Stimulated activated CD4-positive, alpha-beta T cell treated with anti-CD3 and anti-CD28 coated beads, Interleukin-12 subunit alpha, Interleukin-12 subunit beta, amount 100 ng/mL, for 4 hours (primary cell): ENCODE data around the gene C2orf76.
"Not testable (repeated sequence)": the region's sequence is repeated elsewhere in the genome, so short reads cannot be mapped to it uniquely, and the experiment has no call there.

Experiments
- DNase-seq: peaks from one replicate; pipeline ENCODE4 v3.0.0-alpha.2; 2020

Gene C2orf76

DNA sequence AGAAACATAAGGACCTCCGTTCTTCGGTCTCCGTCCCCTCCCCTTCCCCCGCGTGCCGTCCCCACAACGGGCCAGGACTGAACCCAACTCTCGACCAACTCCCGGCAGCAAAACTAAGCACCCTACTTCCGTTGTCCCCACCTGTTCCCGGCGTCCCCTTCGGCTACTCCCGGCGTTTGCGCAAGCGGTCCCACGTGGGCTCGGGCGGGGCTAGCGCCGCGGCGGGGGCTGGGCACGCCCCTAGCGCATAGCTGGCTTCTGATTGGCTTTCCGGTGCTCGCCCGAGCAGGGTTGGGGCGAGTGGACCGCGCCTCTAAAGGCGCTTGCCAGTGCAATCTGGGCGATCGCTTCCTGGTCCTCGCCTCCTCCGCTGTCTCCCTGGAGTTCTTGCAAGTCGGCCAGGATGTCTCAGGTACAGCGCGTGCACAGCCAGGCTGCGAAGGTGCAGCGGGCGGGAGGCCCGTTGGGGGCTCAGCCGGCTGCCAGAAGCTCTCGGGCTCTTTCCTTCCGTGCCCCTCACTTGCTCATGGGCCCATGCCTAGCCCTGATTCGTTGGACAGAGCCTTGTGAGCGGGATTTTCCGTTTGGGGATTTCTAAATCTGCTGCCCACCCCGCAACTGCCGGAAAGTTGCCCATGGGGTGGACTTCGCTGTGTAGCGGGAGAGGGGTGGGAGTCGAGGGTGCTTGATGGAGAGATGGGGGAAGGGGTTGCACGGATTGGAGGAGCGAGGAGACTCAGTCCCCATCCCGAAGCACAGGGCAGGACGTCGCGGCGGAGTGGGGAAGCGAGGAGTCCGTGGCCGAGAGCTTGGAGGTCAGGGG, at the start of gene C2orf76, which contains the start of gene DBI:
Gene C2orf76, minus strand, starts transcription at position 186 of the 823 bp plus-strand sequence. CDS start 26,875 bp downstream, outside the sequence.
Gene DBI, plus strand, starts transcription at position 329 of the 823 bp plus-strand sequence. Its CDS starts 75 bp downstream, at position 404.
- peak; percentile 90 for DNase-seq

DNA sequence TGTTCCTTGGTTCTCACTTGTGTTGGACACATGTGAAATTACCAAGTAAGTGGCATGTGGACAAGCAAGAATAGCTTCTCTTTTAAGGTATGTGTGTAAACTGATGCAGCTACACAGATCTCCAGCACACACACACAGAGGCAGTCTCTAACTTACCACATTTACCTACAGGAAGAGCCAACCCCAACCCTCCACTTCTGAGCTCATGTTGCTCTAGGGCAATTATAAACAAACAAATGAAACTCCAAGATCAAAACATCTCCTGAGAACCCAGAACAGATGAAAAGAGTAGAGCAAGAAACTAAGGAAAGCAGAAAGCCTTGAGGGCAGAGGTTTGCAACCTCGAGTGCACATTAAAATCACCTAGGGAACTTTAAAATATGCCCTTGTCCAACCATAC, 49.0 kb upstream of the C2orf76 start:
- no peak for DNase-seq

DNA sequence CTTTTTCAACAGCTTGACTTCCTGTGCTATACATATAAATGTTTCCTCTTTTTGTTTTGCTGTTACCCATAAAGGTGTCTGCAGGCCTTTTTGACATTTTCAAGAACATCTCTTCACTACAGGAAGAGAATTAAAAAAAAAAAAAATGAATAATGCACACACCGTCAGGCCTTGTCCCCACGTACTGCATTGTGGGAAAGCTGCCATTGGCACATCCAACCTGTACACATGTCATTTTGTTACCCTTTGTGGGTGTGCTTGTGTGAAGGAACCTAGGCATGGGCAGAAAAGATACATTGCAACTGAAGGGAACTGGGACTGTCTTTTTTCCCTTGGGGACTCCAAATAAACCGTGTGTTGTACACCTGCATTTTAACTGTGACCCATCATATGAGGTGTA, 48.3 kb upstream of the C2orf76 start:
- DNase-seq, result no peak

DNA sequence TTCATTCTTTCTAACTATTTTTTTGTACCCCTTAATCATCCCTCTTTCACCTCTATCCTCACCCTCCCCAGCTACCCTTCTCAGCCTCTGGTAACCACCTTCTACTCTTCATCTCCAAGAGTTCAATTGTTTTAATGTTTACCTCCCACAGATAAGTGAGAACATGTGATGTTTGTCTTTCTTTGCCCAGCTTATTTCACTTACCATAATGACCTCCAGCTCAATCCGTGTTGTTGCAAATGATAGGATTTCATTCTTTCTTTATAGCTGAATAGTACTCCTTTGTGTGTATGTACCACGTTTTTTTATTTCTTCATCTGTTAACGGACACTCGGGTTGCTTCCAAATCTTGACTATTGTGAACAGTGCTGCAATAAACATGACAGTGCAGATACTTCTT, 42.9 kb upstream of the C2orf76 start:
- no peak for DNase-seq

DNA sequence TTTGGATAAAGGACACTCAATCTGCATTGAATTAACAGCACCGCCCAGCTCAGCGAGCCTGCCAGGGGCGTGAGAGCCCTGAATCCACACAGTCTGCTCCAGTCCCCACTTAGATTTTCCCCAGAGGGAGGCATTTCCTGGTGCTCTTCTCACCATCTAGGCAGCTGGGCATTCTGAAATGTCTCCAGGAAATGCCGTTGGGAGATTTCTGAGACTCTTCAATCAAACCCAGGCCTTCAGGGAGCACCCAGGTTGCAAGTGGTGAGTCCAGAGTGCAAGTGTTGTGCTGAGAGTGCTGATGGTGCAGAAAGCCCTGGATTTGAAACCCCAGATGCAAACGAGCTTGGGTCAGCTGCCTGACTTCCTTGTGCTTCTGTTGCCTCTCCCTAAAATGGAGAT, 41.6 kb upstream of the C2orf76 start:
- no peak for DNase-seq

DNA sequence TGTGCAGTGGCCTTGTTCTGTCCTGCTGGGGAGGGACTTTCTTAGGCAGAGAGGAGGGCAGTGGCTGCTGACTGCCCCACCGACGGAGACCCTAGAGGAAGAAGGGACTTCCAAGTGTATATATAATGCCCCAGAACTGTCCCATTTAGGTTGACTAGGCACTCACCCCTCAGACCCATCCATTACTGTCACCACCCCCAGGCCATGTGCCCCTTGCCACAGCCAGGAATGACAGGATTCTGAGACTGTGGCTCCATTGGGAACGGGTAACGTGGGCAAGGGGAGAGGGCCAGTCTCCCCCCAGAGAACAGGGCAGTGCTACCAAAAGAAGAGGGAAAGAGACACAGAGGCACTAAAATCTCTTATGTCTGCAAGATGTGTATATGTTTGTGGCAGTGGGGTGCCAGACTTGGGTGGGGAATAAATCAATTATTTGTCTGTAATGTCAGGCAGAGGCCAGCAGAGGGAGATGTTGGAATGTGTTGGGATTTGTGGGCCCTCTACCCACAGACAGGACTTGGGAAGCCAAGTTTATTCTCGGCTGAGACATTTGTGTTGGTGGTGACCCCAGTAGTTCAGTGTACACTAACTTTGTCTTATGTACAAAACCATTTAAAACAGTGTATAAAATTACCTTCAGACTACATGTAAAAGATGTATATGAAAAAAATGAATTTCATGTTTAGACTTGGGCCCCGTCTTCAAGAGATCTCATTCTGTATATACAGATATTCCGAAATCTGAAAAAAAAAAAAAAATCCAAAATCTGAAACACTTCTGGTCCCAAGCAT, 41.0 kb upstream of the C2orf76 start:
- DNase-seq, result no peak

DNA sequence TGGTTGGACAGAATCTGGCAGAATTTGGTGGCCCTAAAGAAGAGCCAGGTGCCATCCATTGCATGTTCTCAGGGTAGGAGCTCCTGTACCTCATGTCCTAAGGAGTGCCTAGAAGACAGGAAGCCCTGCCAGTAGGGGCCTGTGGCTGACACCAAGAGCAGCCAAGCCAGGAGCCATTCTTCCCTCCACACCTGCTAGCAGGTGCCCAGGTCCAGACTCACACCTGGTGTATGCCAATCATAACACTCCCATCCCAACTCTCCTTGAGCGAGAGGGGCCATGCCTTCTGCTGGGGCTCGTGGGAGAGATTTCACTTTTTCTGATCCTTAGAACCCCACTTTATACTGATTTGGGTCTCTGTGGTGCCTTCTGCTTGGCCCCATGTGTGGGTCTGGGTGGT, 38.5 kb upstream of the C2orf76 start:
- no peak for DNase-seq

DNA sequence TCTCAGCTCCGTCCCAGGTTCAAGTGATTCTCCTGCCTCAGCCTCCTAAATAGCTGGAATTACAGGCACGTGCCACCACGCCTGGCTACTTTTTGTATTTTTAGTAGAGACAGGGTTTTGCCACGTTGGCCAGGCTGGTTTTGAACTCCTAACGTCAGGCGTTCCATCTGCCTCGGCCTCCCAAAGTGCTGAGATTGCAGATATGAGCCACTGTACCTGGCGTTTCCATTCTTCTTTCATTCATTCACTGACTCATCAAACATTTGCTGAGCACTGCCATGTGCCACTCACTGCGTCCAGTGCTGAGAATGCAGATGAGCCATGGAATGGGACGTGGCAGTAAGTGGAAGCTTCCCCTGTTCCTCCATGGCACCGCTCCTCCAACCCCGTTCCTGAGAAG, 37.0 kb upstream of the C2orf76 start:
- not testable (repeated sequence) for DNase-seq

DNA sequence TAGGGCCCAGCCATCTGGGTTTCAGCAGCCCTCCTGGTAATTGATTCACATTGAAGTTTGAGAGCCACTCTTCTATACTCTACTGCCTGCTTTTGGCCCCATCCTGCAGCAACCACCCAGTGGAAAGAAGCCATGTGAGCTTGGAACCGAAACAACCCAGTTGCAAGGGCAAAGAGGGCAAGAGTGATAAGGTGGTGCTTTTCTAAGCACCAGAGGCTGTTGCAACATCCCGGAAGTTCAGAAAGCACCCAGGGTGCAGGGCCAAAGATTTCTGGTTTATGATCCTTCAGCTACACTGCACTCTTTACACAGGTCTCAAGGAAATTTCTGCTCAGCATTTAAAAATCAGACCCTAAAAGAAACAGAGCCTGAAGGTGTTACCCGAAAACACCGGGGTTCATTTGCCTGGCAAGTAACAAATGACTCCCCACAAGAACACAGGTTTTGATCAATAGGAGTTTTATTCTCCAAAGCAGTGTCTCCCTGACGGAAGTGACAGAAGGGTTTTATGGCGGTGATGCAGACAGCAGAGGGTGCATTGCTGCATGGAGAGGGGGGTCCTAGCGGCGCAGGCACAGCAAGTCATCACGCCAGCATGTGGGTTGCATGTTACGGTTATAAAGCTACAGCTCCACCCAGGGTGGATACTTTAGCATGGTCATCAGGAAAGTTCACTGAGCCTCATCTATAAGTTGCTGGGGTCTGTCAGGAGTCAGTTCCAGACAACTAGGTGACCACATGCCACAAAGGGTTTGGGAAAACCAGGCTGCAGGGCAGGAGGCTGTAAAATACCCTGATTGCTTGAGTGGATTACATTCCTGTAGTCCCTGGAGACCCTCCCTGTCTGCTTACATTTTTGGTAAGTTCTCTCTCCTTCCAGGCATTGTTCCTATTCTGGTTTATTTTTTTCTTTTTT, 36.3 kb upstream of the C2orf76 start:
- DNase-seq, result no peak

DNA sequence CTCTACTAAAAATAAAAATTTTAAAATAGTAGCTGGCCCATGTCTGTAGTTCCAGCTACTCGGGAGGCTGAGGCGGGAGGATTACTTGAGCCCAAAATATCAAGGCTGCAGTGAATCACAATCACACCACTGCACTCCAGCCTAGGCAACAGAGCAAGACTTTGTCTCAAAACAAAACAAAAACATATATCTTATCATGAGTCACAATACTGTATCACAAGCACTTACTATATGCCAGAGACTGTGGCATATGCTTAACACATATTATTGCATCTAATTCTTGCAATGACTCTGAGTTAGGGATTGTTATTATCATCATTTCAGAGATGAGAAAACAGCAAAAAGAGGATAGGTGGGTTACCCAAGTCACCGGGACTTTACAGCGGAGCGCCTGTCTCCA, 35.5 kb upstream of the C2orf76 start:
- DNase-seq, result no peak

DNA sequence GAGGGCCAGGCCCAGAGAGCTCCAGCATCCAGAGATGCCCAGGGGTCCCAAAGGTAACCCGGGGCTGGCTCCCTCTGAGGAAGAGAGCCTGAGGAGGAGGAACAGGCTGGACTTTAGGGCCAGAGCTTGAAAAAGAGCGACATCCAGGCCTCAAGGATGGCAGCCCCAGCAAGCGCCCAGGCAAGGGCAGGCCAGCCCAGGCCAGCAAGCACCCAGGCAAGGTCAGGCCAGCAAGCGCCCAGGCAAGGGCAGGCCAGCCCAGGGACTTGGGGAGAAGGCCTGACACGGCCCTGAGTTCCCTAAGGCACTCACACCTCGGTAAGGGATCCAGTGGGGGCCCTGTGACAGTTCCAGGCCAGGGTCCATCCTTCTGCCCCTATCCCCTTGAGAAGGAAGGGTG, 30.6 kb upstream of the C2orf76 start:
- DNase-seq, result no peak

DNA sequence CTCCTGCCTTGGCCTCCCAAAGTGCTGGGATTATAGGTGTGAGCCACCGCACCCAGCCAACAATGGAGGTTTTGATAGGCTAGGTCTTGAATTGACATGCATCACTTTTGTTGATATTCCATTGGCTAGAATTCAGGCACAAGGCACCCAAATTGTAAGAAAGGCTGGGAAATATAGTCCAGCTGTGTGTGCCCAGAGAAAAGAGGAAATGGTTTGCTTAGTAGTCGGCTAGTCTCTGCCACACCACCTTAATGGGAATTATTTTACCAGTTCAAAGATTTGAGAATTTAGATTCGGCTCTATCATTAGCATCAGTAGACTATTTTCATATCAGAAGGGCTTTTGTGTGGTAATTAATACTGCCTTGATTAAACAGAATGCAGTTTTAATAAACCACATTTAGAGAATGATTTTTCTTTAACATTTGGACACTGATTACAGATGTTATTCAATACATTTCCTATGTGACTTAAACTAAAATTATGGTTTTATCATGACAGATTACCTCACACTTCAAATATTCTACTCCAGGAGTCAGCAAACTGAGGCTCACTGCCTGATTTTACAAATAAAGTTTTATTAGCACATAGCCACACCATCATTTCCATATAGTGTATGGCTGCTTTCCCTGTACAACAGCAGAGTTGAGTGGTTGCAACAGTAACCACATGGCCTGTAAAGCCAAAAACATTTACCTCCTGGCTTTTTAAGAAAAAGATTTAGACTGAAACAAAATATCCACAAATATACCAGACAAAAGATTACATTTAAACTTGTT, 27.5 kb upstream of the C2orf76 start:
- no peak for DNase-seq

DNA sequence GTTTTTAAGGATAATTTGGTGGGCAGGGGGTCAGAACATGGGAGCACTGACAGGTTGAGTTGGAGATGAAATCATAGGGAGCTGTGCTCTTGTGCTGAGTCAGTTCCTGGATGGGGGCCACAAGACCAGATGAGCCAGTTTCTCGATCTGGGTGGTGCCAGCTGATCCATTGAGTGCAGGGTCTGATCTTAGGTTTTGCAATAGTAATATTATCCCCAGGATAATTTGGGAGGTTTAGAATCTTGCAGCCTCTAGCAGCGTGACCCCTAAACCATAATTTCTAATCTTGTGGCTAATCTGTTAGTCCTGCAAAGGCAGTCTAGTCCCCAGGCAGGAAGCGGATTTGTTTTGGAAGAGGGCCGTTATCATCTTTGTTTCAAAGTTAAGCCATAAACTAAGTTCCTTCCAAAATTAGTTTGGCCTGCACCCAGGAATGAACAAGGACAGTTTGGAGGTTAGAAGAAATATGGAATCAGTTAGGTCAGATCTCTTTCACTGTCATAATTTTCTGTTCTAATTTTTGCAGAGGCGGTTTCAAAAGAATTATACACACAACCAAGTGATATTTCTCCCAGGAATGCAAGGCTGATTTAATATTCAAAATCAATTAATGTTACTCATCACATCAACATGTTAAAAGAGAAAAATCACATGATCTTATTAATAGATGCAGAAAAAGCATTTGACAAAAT, 23.1 kb upstream of the C2orf76 start:
- no peak for DNase-seq

DNA sequence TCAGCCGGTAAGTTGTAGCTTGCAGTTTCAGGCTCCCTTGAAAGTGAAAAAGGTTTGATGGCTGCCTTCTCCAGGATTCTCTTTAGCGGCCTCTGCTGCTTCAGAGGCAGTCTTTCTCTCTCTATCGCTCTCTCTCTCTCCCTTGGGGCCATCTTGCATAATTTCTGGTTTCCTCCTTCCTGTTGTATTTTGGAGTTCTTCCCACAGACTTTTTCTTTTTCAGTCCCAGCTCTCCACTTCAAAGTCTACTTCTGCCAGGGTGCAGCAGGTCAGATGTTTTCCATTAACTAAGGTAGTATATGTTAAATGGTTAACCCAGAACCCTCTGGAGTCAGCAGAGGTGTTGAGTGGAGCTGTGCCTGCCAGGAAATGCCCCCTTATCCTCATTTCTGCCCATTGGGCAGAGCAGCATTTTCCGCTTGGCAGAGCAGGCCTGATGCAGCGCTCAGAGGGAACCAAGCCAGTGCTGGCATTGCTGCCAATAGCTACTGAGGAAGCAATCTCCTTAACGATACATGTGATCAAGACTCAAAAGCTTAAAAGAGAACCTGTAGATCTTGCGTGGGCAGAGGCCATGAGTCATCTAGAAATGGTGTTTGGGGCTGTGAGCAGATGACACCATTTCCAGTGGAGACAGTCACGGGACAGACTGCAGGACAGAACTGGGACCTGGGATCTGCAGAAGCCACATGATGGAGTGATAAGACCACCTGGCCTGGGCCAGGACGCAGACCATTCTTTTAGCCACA, 20.9 kb upstream of the C2orf76 start:
- DNase-seq, result peak; percentile 7

DNA sequence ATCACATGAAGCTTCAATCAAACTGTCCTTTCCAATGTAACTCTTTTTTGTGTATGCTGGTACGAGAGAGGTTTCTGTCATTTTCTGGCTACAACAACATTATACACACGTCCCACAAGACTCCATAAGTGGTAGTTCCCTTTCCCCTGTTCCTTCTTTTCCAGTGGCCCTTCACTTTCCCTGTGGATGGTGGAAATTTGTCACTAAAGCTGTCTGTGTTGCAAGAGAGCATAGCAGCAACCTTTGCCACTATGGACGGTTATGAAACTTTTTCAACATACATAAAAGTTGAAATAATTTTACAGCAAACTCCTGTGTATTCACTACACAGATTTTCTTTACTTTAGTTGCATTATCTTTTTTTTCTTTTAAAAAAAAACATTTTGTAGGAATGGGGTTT, 18.8 kb upstream of the C2orf76 start:
- DNase-seq, result no peak

DNA sequence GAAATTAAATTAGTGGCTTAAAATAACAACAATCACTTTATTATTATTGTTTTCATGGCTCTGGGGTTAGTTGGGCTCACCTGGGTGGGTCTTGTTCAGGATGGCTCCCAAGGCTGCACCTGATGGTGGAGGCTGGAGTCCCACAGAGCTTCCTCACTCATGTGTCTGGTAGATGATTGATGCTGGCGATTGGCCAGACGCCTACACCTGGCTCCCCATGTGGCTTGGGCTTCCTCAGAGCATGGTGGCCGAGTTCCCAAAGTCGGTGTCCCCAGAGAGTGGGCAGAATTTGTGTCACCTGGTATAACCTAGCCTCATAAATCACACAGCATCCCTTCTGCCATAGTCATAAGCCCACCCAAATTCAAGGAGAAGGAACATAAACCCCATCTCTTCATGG, 18.3 kb upstream of the C2orf76 start:
- DNase-seq, result no peak

DNA sequence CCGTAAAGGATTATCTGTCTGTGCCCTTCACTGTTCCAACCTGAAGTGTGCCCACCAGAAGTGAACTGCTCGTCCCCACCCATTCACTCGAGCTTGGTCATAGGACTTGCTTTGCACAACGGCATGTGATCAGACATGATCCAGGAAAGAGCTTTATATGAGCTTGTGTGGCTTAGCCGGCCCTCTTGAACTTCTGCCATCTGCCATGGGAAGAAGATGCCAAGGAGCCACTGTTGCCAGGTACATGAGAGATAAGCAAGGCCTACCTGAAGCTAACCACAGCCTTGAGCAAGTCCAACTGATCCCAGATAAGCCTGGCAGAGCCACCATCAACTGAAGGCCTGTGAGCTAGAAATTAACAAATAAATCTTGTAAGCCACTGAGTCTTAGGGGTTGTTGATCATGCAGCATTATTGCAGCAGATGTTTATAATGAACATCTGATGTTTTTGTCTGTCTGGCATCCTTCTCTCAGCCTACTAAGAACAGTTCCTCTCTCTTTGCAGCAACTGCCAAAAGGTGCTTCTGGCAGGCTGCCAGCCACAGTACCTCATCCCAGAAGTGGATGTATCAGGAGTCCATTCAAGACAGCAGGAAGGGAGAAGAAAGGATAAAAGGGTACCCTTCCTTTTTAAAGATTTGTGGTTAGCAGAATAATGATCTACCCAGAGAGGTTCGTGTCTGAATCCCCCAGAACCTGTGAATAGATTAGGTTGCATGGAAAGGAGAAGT, 16.9 kb upstream of the C2orf76 start:
- DNase-seq, result no peak

DNA sequence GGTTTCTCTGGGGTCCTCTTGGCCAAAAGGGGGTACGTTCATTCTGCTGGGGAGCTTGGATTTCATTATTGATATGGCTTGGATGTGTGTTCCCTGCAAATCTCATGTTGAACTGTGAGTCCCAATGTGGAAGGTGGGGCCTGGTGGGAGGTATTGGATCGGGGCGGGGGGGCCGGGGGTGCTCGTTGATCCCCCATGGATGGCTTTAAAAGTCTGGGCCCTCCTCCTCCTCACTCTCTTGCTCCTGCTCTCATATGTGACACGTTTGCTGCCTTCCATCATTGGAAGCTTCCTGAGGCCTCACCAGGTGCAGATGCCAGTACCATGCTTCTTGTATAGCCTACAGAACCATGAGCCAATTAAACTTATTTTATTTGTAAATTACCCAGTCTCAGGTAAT, 11.9 kb upstream of the C2orf76 start:
- DNase-seq, result no peak

DNA sequence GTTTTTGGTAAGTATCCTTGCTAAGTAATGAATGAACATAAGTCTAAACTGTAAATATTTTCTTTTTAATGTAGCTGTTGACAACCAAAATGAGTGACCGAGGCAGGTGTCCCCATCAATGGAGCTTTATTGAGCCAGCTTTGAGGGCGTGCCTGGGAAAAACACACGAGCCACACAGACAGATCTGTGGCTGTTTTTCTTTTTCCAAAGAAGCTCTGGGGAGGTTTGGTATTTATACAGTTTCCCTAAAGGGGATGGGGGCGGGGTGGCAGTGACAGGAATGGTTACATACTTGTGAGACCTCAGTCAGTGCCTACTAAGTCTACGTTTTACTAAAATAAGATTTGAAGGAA, 11.3 kb upstream of the C2orf76 start:
- DNase-seq, result no peak

DNA sequence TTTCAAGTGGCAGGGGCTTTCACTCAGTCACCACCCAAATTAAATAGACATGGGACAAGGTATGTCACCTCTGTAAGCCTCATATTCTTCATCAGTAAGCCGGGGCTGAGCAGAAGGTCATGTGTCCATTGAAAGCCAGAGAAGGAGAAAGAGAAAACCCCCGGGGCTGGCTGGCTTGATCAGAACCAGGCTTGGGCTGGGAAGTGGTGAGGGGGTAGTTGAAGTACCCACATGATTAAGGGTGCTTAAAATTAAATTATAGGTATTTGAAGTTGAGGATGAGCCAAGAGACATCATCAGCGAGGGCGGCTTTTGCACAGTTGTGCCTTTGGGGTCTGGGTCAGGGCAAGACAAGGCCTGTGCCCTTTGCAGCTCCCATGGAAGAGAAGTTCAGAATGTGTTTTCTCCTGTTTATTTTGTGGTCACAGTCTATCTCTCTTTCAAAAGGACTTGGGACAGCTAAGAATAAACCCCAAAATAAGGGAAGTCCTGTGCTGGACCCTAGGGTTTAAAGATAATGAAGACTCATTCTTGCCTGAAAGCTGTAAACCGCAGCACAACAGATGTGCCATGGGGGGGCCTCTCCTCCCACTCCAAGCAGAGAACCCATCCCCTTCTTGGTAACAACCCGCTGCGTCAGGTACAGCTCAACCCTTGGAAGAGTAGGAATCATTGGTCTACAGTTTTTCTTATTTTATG, 10.8 kb upstream of the C2orf76 start:
- no peak for DNase-seq
